Psoas muscle (tissue), 8 donors: ENCODE measurements around the gene ABHD2. TPM values are rescaled to one million over a fixed set of nuclear protein-coding genes. Genes with fewer than 3 reads are reported as not detected.

Experiments used
- ATAC-seq, 4 donors: fragments of 200-7000 bp; cut with Tn5 transposase; one replicate each; pipeline ENCODE4 v1.9.1; 2020; ENCODE audit warnings: moderate library complexity in 3 of 4, mild to moderate bottlenecking in 2 of 4
- DNase-seq, 2 donors: peaks; one replicate each; pipeline ENCODE4 v3.0.0-alpha.2; 2020
- H3K27ac ChIP-seq: fragments of 200-600 bp; one replicate; pipeline ENCODE4 v1.8.0; 2022
- H3K27me3 ChIP-seq, 3 donors: fragments of 200-600 bp in 1 of 3; one replicate each; pipeline versions ENCODE4 v1.6.1 to v1.8.0; 2013 to 2022; ENCODE audit warnings: low read length in 2 of 3, mild to moderate bottlenecking in 2 of 3, moderate library complexity in 1 of 3; ENCODE audit not compliant: insufficient read depth in 3 of 3
- H3K36me3 ChIP-seq, 2 donors: fragments of 200-600 bp in 1 of 2; one replicate each; pipeline versions ENCODE4 v1.6.1 to v1.8.0; 2013 to 2022; ENCODE audit warnings: low read depth in 1 of 2, mild to moderate bottlenecking in 1 of 2, moderate library complexity in 1 of 2; ENCODE audit not compliant: insufficient read depth in 1 of 2
- H3K4me1 ChIP-seq: fragments of 200-600 bp; one replicate; pipeline ENCODE4 v1.8.0; 2022
- H3K4me3 ChIP-seq: fragments of 200-600 bp; one replicate; pipeline ENCODE4 v1.8.0; 2022; ENCODE audit warnings: mild to moderate bottlenecking
- H3K9me3 ChIP-seq: fragments of 200-600 bp; one replicate; pipeline ENCODE4 v1.8.0; 2022
- CTCF ChIP-seq: fragments of 200-600 bp; IDR thresholded peaks from one replicate; pipeline ENCODE4 v1.8.0; 2022; ENCODE audit warnings: antibody characterized with exemption
- WGBS, 3 donors: extraction: QIAGEN DNeasy Blood & Tissue Kit; methylation state at CpG; one replicate each; pipeline versions ENCODE4 v1.1.6 to v1.1.7; 2013; 5-methylcytosine and 5-hydroxymethylcytosine counted together
- intact Hi-C, 2 donors: fragments of 100-400 bp; cut with DNase I; formaldehyde crosslinking; loops; one replicate each; pipeline versions ENCODE4 v1.11.0 to v1.14.2; 2022
- polyA plus RNA-seq, 3 donors: library from polyadenylated mRNA; stranded (reverse); fragments of 200-250 nt; gene quantifications; one replicate each; pipeline ENCODE4 v1.2.3, GENCODE V29; 2013
- total RNA-seq, 4 donors: library from RNA; stranded (reverse); fragmentation: NEBNext Ultra II Directional in 2 of 4; extraction: Animal tissue kit (Norgen Biotek cat#: 25700) in 2 of 4; gene quantifications; one replicate each; pipeline versions ENCODE4 v1.2.1 to v1.2.4, GENCODE V29; 2021 to 2023
- donor health status: healthy with polysubstance abuse.
- donor health status: DM: no; HTN: no; CAD: no; lungs with moderate emphysema.
- donor health status: Bipolar disorder and iron deficiency.
- donor health status: healthy.
- donor health status: DM: yes; HTN: yes; CAD: no.
- donor health status: DM: no; HTN: no; CAD: no.
- donor health status: DM: no; HTN: no; CAD: no.
- donor health status: DM: yes; HTN: yes; CAD: no.

The ABHD2 gene
- total and polyA plus RNA-seq, 7 donors: 10.8 to 215 (median 66.1) TPM

GRCh38 chr15:89122505-89123180 lies 34.4 kb downstream of the ABHD2 start:
- no peaks in the 10 kb centered on the region for H3K9me3 ChIP-seq
- H3K36me3 ChIP-seq: peaks cover 5 to 77% of the 10 kb centered on the region in 2 donors
- DNase-seq (no peak), ATAC-seq (no peak)
- 86 to 94% (median 92%) methylated on average over 4 of the region's 4 CpGs for WGBS, 3 donors
- no peak overlapping the region for H3K4me3 ChIP-seq
- intact Hi-C loops: no loop called here
- no peak overlapping the region for H3K27ac ChIP-seq
- TF ChIP-seq CTCF: no peak
- H3K4me1 ChIP-seq: peaks cover 51% of the 10 kb centered on the region
- H3K27me3 ChIP-seq: no peaks in the 10 kb centered on the region

DNA sequence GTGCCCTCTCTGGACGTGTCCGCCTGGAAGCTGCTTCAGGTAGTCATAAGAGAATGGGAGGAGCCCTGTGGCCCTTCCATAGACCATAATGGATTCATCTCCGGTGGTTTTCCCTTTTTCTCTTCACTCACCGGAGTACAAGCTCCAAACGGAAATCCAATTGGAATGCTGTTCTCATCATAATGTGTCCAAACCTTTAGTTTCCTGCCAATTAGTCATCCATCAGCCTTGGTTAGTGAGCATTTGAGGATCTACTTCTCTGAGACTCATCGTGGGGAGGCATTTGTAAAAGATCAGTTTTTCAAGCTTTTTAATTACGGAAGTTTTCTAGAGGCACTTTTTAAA lies 34.9 kb downstream of the ABHD2 start:
- Histone ChIP-seq H3K4me3 (no peak overlapping the region), H3K4me1 (peaks cover 47% of the 10 kb centered on the region), H3K36me3 (peaks cover 5 to 72% of the 10 kb centered on the region in 2 donors), H3K27ac (no peak overlapping the region), H3K9me3 (no peaks in the 10 kb centered on the region), H3K27me3 (no peaks in the 10 kb centered on the region)
- ATAC-seq (no peak), DNase-seq (no peak)
- WGBS, 3 donors: 82 to 92% (median 82%) methylated on average over 7 of the region's 7 CpGs
- intact Hi-C loops: no loop called here
- TF ChIP-seq CTCF: no peak

GRCh38 chr15:89125088-89125826 lies 37.0 kb downstream of the ABHD2 start:
- peak overlapping the region; percentile 79 for H3K27ac ChIP-seq
- ATAC-seq (no peak), DNase-seq (no peak)
- TF ChIP-seq CTCF: no peak
- peaks cover 44% of the 10 kb centered on the region for H3K4me1 ChIP-seq
- H3K4me3 ChIP-seq: no peak overlapping the region
- peaks cover 2 to 58% of the 10 kb centered on the region in 2 donors for H3K36me3 ChIP-seq
- intact Hi-C loops: loop anchor here (5.0 kb wide), 3 partner anchors 33 to 68 kb away; no protein-coding TSS in a partner anchor
- 92 to 97% (median 95%) methylated on average over 5 of the region's 5 CpGs for WGBS, 3 donors
- no peaks in the 10 kb centered on the region for H3K9me3 ChIP-seq
- no peaks in the 10 kb centered on the region for H3K27me3 ChIP-seq

- Histone ChIP-seq H3K36me3 (peaks cover 2 to 58% of the 10 kb centered on the region in 2 donors), H3K9me3 (no peaks in the 10 kb centered on the region), H3K27me3 (no peaks in the 10 kb centered on the region), H3K27ac (peak overlapping the region; percentile 79), H3K4me3 (no peak overlapping the region), H3K4me1 (peaks cover 44% of the 10 kb centered on the region)
- ATAC-seq (no peak), DNase-seq (no peak)
- no peak for TF ChIP-seq CTCF
- intact Hi-C loops: loop anchor here (5.0 kb wide), 3 partner anchors 34 to 69 kb away; no protein-coding TSS in a partner anchor
- 86 to 96% (median 90%) methylated on average over 6 of the region's 6 CpGs for WGBS, 3 donors
These were observed 37.8 kb downstream of the ABHD2 start for GRCh38 chr15:89126009-89126408.
